Loucy (cell line): Measurements from ENCODE around the gene SSTR5.

Experiments
- EZH2phosphoT487 ChIP-seq: fragments of 200-600 bp; IDR thresholded peaks from 2 replicates; pipeline ENCODE4 v1.6.1; 2018; ENCODE audit warnings: antibody characterized with exemption, mild to moderate bottlenecking, moderate library complexity, borderline replicate concordance
- TF ChIP-seq, protein P1 (sequence below): fragments of 200-600 bp; sonication (generic); conservative IDR thresholded peaks from 2 replicates; pipeline ENCODE4 v1.5.1; 2014; ENCODE audit warnings: mild to moderate bottlenecking, antibody characterized with exemption, low read length

GRCh38 chr16:1090620-1091587, 18.4 kb downstream of the SSTR5 start:
- TF ChIP-seq, protein P1, sequence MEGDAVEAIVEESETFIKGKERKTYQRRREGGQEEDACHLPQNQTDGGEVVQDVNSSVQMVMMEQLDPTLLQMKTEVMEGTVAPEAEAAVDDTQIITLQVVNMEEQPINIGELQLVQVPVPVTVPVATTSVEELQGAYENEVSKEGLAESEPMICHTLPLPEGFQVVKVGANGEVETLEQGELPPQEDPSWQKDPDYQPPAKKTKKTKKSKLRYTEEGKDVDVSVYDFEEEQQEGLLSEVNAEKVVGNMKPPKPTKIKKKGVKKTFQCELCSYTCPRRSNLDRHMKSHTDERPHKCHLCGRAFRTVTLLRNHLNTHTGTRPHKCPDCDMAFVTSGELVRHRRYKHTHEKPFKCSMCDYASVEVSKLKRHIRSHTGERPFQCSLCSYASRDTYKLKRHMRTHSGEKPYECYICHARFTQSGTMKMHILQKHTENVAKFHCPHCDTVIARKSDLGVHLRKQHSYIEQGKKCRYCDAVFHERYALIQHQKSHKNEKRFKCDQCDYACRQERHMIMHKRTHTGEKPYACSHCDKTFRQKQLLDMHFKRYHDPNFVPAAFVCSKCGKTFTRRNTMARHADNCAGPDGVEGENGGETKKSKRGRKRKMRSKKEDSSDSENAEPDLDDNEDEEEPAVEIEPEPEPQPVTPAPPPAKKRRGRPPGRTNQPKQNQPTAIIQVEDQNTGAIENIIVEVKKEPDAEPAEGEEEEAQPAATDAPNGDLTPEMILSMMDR: no peak
- TF ChIP-seq EZH2phosphoT487: no peak
